Measurements from ENCODE around the gene PCDH9. TPM values are rescaled to one million over a fixed set of nuclear protein-coding genes. Genes with fewer than 3 reads are reported as not detected.

The PCDH9 gene
- total RNA-seq, 1 donor from 2014 or later: 33.8 TPM

- no peak for DNase-seq (ENCODE audit: extremely low spot score, unreplicated experiment)
- Mint-ChIP-seq H3K9me3 (ENCODE audit: unreplicated experiment) (peaks cover 8% of the 10 kb centered on the region), H3K36me3 (ENCODE audit: unreplicated experiment) (peaks cover 7% of the 10 kb centered on the region), H3K27ac (ENCODE audit: unreplicated experiment) (no peak overlapping the region), H3K4me1 (ENCODE audit: unreplicated experiment) (peaks cover 3% of the 10 kb centered on the region), H3K4me3 (ENCODE audit: unreplicated experiment) (no peak overlapping the region), H3K27me3 (ENCODE audit: unreplicated experiment) (no peaks in the 10 kb centered on the region)
- no peak for TF ChIP-seq CTCF (IDR thresholded peaks at IDR 0.05)
These were observed 612.4 kb downstream of the PCDH9 start for GRCh38 chr13:66617786-66618185.

- no peak for TF ChIP-seq CTCF (IDR thresholded peaks at IDR 0.05)
- Mint-ChIP-seq H3K27ac (ENCODE audit: unreplicated experiment) (no peak overlapping the region), H3K9me3 (ENCODE audit: unreplicated experiment) (peaks cover 8% of the 10 kb centered on the region), H3K4me3 (ENCODE audit: unreplicated experiment) (no peak overlapping the region), H3K36me3 (ENCODE audit: unreplicated experiment) (peaks cover 7% of the 10 kb centered on the region), H3K4me1 (ENCODE audit: unreplicated experiment) (peaks cover 5% of the 10 kb centered on the region), H3K27me3 (ENCODE audit: unreplicated experiment) (no peaks in the 10 kb centered on the region)
- no peak for DNase-seq (ENCODE audit: extremely low spot score, unreplicated experiment)
These were observed 617.2 kb downstream of the PCDH9 start for GRCh38 chr13:66612983-66613382.

GRCh38 chr13:66586489-66586888 lies 643.6 kb downstream of the PCDH9 start:
- Mint-ChIP-seq H3K27me3 (ENCODE audit: unreplicated experiment) (no peaks in the 10 kb centered on the region), H3K36me3 (ENCODE audit: unreplicated experiment) (peaks cover 4% of the 10 kb centered on the region), H3K9me3 (ENCODE audit: unreplicated experiment) (no peaks in the 10 kb centered on the region), H3K27ac (ENCODE audit: unreplicated experiment) (no peak overlapping the region), H3K4me3 (ENCODE audit: unreplicated experiment) (no peak overlapping the region), H3K4me1 (ENCODE audit: unreplicated experiment) (no peaks in the 10 kb centered on the region)
- no peak for TF ChIP-seq CTCF (IDR thresholded peaks at IDR 0.05)
- no peak for DNase-seq (ENCODE audit: extremely low spot score, unreplicated experiment)

- no peak for TF ChIP-seq CTCF (IDR thresholded peaks at IDR 0.05)
- Mint-ChIP-seq H3K4me1 (ENCODE audit: unreplicated experiment) (no peaks in the 10 kb centered on the region), H3K4me3 (ENCODE audit: unreplicated experiment) (no peak overlapping the region), H3K36me3 (ENCODE audit: unreplicated experiment) (peaks cover 4% of the 10 kb centered on the region), H3K9me3 (ENCODE audit: unreplicated experiment) (no peaks in the 10 kb centered on the region), H3K27ac (ENCODE audit: unreplicated experiment) (no peak overlapping the region), H3K27me3 (ENCODE audit: unreplicated experiment) (no peaks in the 10 kb centered on the region)
- DNase-seq (ENCODE audit: extremely low spot score, unreplicated experiment): no peak
These were observed 644.4 kb downstream of the PCDH9 start for GRCh38 chr13:66585669-66586203.

GRCh38 chr13:66581675-66582074 lies 648.5 kb downstream of the PCDH9 start:
- Mint-ChIP-seq H3K4me3 (ENCODE audit: unreplicated experiment) (no peak overlapping the region), H3K27ac (ENCODE audit: unreplicated experiment) (no peak overlapping the region), H3K36me3 (ENCODE audit: unreplicated experiment) (peaks cover 4% of the 10 kb centered on the region), H3K27me3 (ENCODE audit: unreplicated experiment) (no peaks in the 10 kb centered on the region), H3K9me3 (ENCODE audit: unreplicated experiment) (no peaks in the 10 kb centered on the region), H3K4me1 (ENCODE audit: unreplicated experiment) (no peaks in the 10 kb centered on the region)
- DNase-seq (ENCODE audit: extremely low spot score, unreplicated experiment): no peak
- TF ChIP-seq CTCF (IDR thresholded peaks at IDR 0.05): no peak
